Esophagus muscularis mucosa (tissue), 3 donors: ENCODE results near the gene ISX.

Source experiments
- CTCF ChIP-seq, 3 experiments: fragments of 200-600 bp in 2 of 3; fragments of 450-650 bp in 1 of 3; sonication (generic) in 2 of 3; IDR thresholded peaks; one replicate each; pipeline ENCODE4 v1.5.1; 2017 to 2019; ENCODE audit warnings: antibody characterized with exemption in 3 of 3, mild to moderate bottlenecking in 2 of 3, moderate library complexity in 1 of 3
- POLR2AphosphoS5 ChIP-seq, 2 donors: sonication (generic); formaldehyde crosslinking; IDR thresholded peaks; one replicate each; pipeline ENCODE4 v1.6.1; 2017; ENCODE audit warnings: antibody characterized with exemption in 2 of 2

GRCh38 chr22:35135165-35135564 is 69.2 kb downstream of the ISX start:
- TF ChIP-seq CTCF (IDR thresholded peaks at IDR 0.05) (no peak), POLR2AphosphoS5 (IDR thresholded peaks at IDR 0.05) (no peak)
